GM19240 (cell line): Measurements from ENCODE around the gene PACRG.

Experiments
- DNase-seq: peaks from one replicate; pipeline ENCODE4 v3.0.0; 2011; ENCODE audit warnings: low spot score; ENCODE audit not compliant: insufficient read length

Gene PACRG

GRCh38 chr6:163175301-163175700 lies 447.5 kb downstream of the PACRG start:
- DNase-seq: no peak

DNA sequence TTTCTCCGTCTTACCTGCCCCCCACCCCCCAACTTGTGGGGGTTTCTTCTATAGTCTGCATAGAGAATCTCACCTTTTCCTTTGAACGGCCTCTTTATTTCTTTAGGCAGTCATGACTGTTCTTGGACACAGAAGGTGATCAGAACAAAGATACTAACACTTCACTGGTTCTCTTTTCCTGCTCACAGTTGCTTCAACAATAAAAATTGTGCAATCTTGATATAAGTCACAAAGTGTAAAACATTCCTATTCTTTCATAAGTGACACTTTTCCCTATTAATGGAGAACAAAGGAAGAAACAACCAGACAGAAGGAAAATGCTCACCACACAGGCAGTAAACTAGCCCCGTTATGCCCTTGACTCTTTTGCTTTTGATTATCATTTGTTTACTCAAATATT lies 448.3 kb downstream of the PACRG start:
- DNase-seq: no peak

DNA sequence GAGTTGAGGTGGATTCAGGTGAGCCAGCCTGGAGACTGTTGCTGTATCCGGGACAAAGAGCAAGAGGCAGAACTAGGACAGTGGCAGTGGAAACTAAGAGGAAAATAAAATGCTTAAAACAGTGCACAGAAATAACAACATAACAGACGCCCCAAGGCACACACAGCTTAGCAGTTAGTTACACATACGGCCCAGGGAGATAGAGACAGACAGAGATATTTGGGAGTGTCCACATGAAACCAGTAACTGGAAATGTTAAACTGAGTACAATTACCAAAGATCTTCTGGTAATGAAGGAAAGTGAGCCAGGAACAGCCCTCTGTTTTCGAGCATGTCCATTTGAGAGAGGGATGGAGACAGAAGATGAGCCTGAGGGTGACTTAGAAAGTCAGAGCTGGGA lies 449.2 kb downstream of the PACRG start:
- no peak for DNase-seq

GRCh38 chr6:163177892-163178420 lies 450.2 kb downstream of the PACRG start:
- DNase-seq: no peak

DNA sequence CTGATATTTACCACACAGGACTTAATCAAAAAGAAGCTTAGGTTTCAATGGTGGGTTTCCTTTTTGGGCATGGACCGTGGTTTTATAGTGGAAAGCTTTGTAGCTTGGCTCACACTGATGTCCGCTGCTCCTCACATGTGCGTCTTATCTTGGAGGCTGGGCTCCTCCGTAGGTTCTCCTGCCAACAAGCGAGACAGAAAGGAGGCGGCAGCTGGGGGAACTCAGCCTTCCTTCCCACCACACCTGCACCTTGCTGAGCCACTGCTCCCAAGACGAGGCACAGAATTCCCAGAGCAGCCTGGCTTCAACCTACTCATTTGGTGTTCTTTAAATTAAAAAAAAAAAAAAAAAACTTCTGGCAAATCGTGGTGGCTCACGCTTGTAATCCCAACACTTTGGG lies 451.3 kb downstream of the PACRG start:
- no peak for DNase-seq

GRCh38 chr6:163179721-163180120 lies 451.9 kb downstream of the PACRG start:
- DNase-seq: no peak

DNA sequence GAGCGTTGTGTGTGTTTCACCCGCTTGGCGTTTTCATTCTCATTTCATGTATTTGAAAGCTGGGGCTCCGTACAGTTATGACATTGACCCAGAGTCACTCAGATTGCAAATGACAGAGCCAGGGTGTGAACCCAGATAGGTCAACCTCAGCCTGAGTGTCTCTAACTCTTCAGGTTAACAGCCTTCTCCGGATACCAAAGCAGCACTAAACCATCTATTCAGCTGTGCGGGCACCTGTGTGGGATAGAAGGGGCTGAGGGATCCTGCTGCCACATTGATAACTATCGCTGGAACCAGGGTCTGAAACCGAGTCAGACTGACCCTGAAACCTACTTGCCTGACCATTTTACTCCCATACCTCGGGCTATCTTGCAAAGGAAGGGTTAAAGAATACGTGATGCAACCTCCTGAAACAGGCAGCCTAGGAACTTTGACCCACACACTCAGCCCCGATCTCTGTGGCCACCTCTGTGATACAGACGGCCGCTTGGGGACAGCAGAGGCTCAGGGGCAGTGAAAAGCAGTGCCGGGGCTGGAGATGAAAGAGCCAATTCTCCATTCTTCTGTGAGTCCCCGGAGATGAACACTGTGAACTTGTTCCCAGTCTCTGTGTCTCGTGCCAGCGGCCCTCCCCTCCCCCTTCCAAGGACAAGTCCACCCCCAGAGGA lies 453.2 kb downstream of the PACRG start:
- no peak for DNase-seq

- DNase-seq: no peak
Observed at GRCh38 chr6:163181666-163182180, 453.9 kb downstream of the PACRG start.

GRCh38 chr6:163182696-163183095 lies 454.9 kb downstream of the PACRG start:
- DNase-seq: no peak

- DNase-seq: no peak
Observed at GRCh38 chr6:163183806-163184205, 456.0 kb downstream of the PACRG start.

DNA sequence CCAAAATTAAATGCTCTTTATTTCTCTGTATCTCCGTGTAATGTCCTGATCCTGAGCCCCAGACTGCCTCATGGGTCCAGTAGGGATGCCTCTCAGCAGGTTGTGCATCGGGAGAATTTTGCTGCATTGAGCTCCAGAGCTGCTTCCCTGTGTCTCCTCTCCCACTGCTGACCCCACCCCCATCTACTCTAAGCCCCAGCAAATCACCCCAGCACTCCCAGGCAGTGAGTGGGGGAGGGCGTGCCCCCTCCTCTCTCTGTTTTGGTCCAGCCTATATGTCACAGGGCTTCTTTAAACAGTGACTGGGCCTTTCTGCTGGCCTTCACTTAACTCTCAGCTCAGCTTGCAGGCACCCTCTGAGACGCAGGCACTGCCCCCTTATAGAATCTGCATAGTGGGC lies 458.0 kb downstream of the PACRG start:
- no peak for DNase-seq

DNA sequence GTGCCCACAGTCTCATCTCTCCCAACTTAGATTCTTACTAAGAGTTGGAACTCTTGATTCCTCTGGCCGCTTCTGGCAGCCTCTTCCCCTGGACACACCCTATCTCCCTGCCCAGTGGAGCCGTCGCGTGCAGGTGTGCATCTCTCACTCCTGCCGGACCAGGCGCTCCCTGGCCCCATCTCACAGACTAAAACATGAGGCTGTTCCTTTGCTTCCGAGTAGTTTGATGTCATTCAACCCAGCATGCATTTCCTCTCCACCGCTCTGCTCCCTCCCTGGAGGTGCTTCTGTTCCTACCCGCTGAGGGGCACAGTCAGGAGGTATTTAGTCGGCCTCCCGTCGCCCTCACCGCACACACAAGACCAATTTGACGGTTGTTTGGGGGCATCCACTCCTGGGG lies 458.8 kb downstream of the PACRG start:
- no peak for DNase-seq

DNA sequence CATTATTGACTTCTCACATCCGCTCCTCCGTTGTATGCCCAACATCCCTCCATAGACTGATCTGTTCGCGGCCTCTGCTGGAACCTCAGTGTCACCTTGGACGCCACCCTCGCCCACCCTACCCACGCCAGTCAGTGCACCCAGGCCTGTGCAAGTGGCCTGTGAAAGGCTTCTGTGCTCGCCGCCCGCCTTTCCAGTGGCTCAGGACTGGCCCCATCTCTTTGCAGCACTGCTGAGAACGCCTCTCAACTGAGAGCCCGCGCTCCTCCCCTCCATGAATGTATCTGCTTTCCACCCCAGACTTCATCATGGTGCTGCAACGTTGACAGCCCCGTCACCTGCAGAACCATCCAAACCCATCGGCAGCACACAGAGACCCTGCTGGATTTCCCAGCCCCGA lies 459.4 kb downstream of the PACRG start:
- no peak for DNase-seq

- no peak for DNase-seq
Observed at GRCh38 chr6:163187606-163188005, 459.8 kb downstream of the PACRG start.

- no peak for DNase-seq
Observed at GRCh38 chr6:163188746-163189145, 461.0 kb downstream of the PACRG start.

GRCh38 chr6:163189609-163190008 lies 461.8 kb downstream of the PACRG start:
- DNase-seq: no peak

DNA sequence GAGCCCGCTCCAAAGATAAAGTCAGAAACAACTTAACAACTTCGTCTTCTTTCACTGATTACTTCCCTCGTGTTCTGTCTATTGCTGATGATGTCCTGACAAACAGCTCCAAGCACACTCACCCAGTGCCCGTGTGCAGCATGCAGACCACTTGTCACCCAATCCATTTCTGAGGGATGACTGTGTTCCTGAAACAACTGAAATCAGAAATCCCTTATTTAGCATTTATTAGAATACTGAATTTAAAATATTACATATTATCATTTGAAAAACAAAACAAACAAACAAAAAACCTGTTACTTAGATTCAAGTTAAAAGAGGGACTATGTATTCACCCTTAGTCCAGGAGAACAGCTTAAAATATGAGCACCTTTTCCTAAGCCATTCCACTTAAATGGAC lies 463.0 kb downstream of the PACRG start:
- DNase-seq: no peak

DNA sequence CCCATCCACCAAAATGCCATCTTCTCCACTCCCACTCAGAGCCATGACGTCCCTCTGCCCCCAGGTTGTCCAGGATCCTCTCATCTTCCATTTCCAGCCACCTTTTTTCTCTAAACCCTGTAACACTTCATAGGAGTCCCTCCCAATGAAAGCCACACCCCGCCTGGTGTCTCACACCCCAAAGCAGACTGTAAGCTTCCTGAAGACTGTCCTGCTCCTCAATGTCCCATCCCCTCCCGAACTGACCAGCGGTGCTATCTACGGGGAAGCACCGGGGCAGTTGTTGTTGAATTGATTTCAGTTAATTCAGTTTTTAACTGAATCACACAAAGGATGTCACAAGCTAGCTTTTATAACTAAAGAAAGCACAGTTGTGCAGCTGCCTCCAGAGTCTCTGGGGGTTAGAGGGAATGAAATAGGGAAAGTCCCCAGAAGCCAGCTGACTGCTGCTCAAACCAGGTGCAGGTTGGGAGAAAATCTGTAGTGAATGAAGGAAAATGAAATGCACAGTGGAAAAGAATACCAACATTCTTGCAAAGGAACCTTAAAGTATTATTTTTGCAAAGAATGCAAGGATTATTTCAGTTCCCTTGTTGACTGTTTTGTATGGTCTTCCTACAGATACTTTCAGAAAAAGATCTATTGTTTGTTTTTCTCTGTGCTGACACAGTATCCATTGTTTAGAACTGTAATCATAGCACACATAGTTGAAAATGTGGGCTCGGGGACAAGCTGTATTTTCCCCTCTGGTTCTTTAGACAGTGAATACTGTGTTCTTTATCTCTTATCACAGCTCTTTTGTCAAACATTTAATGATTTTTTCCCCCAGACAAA lies 464.1 kb downstream of the PACRG start:
- no peak for DNase-seq

GRCh38 chr6:163192591-163192990 lies 464.8 kb downstream of the PACRG start:
- no peak for DNase-seq

DNA sequence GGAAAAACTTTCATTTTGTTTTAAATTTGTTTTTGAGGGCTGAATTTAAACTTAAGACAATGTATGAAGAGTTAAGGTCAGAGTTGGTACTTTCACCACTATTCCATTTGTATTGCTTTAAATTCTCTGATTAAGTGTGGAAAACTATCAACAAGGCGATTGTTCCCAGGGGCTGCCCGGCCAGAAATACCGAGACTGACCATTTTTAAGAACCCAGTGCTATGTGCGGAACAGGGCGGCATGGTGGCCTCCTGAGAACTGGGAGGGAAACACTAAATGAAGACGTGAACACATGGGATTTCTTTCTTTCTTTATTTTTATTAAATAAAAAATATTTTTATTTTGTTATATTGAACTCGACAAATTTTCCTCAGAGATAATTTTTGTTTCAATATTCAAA lies 465.6 kb downstream of the PACRG start:
- no peak for DNase-seq

- no peak for DNase-seq
Observed at GRCh38 chr6:163195721-163196691, 468.2 kb downstream of the PACRG start.
